ENCODE measurements around the gene LSR. TPM values are rescaled to one million over a fixed set of nuclear protein-coding genes. Genes with fewer than 3 reads are reported as not detected.

Gene LSR
- total RNA-seq, 6 experiments from 2014 or later: 96.6 to 138 (median 112) TPM

- Histone ChIP-seq H3K27me3 (no peaks in the 10 kb centered on the region), H3K36me3 (no peaks in the 10 kb centered on the region), H3K4me1 (no peaks in the 10 kb centered on the region), H3K27ac (no peak overlapping the region), H3K9me3 (no peaks in the 10 kb centered on the region), H3K4me3 (no peak overlapping the region)
- no peak for DNase-seq
- intact Hi-C loops (cut with DNase I): no loop called here
- no peak for TF ChIP-seq POLR2A (IDR thresholded peaks at IDR 0.05)
- TF ChIP-seq, protein P1, sequence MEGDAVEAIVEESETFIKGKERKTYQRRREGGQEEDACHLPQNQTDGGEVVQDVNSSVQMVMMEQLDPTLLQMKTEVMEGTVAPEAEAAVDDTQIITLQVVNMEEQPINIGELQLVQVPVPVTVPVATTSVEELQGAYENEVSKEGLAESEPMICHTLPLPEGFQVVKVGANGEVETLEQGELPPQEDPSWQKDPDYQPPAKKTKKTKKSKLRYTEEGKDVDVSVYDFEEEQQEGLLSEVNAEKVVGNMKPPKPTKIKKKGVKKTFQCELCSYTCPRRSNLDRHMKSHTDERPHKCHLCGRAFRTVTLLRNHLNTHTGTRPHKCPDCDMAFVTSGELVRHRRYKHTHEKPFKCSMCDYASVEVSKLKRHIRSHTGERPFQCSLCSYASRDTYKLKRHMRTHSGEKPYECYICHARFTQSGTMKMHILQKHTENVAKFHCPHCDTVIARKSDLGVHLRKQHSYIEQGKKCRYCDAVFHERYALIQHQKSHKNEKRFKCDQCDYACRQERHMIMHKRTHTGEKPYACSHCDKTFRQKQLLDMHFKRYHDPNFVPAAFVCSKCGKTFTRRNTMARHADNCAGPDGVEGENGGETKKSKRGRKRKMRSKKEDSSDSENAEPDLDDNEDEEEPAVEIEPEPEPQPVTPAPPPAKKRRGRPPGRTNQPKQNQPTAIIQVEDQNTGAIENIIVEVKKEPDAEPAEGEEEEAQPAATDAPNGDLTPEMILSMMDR (IDR thresholded peaks at IDR 0.05): no peak
- 33% methylated on average over 4 of the region's 55 CpGs for WGBS (ENCODE audit: insufficient coverage, low coverage, low lambda C conversion rate, missing lambda C conversion rate)
- ATAC-seq: peak in 1 of 4 donors; percentile 10
These were observed 50.9 kb downstream of the LSR start for GRCh38 chr19:35299523-35300338.

DNA sequence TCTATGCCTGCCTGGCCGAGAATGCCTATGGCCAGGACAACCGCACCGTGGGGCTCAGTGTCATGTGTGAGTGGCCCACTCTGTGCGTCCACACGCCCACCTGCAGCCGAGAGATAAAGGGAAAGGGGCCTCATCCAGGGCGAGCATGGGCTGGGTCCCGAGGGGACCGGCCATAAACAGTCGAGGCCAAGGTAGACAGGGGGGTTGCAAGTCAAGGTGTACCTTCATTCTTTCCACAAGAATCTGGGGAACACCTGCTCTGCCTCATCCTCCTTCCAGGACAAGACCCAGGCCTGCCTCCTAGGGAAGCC lies 51.5 kb downstream of the LSR start:
- intact Hi-C loops (cut with DNase I): no loop called here
- Histone ChIP-seq H3K9me3 (no peaks in the 10 kb centered on the region), H3K36me3 (no peaks in the 10 kb centered on the region), H3K4me3 (no peak overlapping the region), H3K4me1 (no peaks in the 10 kb centered on the region), H3K27me3 (no peaks in the 10 kb centered on the region), H3K27ac (no peak overlapping the region)
- WGBS (ENCODE audit: insufficient coverage, low coverage, low lambda C conversion rate, missing lambda C conversion rate): 95% methylated on average over 4 of the region's 10 CpGs
- no peak for ATAC-seq
- DNase-seq: no peak
- TF ChIP-seq POLR2A (IDR thresholded peaks at IDR 0.05): no peak
- TF ChIP-seq, protein P1 (IDR thresholded peaks at IDR 0.05): no peak

DNA sequence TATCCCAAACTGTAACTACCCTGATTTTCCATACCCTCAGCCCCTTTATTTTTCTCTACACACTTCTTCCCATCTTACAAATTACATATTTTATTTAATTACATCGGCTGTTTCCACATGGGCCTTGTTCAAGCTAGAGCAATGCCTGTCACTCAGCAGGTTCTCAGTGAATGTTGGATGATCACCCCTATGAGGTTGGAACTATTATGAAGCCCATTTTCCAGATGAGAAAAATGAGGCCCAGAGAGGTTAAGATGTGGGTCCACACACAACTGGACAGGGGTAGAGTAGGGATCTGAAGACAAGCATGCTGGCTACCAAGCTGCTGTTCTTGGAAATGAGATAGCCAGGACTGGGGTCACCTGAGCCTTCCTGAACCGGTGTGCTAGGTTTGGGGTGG lies 53.2 kb downstream of the LSR start:
- intact Hi-C loops (cut with DNase I): no loop called here
- Histone ChIP-seq H3K36me3 (no peaks in the 10 kb centered on the region), H3K27me3 (no peaks in the 10 kb centered on the region), H3K27ac (no peak overlapping the region), H3K4me1 (peaks cover 0 to 7% (median 0%) of the 10 kb centered on the region in 4 donors), H3K4me3 (no peak overlapping the region), H3K9me3 (no peaks in the 10 kb centered on the region)
- TF ChIP-seq, protein P1 (IDR thresholded peaks at IDR 0.05): no peak
- TF ChIP-seq POLR2A (IDR thresholded peaks at IDR 0.05): no peak
- ATAC-seq: no peak
- no peak for DNase-seq
- WGBS (ENCODE audit: insufficient coverage, low coverage, low lambda C conversion rate, missing lambda C conversion rate): 100% methylated on average over 2 of the region's 2 CpGs

DNA sequence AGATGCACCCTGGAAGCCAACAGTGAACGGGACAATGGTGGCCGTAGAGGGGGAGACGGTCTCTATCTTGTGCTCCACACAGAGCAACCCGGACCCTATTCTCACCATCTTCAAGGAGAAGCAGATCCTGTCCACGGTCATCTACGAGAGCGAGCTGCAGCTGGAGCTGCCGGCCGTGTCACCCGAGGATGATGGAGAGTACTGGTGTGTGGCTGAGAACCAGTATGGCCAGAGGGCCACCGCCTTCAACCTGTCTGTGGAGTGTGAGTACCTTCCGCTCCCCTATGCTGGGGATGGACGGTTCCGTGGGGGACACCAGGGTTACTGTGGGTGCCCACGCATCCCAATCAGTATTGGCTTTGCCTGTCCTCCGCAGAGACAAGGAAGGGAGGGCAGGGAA lies 53.6 kb downstream of the LSR start:
- Histone ChIP-seq H3K36me3 (no peaks in the 10 kb centered on the region), H3K27ac (no peak overlapping the region), H3K4me1 (peaks cover 0 to 7% (median 0%) of the 10 kb centered on the region in 4 donors), H3K4me3 (no peak overlapping the region), H3K27me3 (no peaks in the 10 kb centered on the region), H3K9me3 (no peaks in the 10 kb centered on the region)
- TF ChIP-seq, protein P1 (IDR thresholded peaks at IDR 0.05): no peak
- no peak for TF ChIP-seq POLR2A (IDR thresholded peaks at IDR 0.05)
- intact Hi-C loops (cut with DNase I): no loop called here
- 78% methylated on average over 6 of the region's 16 CpGs for WGBS (ENCODE audit: insufficient coverage, low coverage, low lambda C conversion rate, missing lambda C conversion rate)
- DNase-seq (no peak), ATAC-seq (no peak)
